ENCODE data around the gene SPINK8.

DNA sequence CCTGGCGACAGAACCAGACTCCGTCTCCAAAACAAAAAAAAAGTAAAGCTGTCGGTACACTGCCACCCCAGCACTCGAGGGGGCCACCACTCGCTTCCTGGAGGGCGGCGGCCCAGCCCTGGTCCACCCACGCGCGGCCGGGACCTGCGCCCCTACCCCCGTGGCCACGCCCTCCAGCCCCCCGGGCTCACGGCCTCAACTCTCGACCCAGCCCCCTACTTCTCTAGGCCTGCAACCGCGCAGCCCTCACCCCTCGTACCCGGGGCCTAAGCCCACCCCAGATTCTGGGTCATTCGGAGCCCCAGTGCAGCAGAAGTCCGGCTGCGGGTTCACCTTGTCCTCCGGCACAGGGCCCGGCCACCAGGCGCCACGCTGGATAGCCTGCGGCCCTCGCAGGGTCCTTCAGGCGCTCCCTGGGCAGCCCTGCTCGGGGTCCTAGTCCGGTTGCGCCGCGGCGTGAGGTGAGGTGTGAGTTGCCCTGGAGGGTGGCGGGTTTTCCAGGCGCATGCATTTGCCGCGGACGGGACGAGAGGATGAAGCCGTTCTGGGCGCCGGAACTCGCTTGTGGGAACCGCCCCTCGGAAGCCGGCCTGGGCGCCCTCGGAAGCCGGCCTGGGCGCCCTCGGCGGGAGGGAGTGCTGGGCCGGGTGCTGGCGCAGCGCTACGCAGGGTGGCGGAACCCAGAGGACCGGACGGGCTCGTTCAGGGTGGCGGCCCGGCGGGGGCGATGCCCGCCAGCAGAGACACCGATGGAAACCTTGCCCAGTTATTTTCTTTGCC lies 32.3 kb downstream of the SPINK8 start, which contains the start of gene NME6:
- TF ChIP-seq, protein P1, sequence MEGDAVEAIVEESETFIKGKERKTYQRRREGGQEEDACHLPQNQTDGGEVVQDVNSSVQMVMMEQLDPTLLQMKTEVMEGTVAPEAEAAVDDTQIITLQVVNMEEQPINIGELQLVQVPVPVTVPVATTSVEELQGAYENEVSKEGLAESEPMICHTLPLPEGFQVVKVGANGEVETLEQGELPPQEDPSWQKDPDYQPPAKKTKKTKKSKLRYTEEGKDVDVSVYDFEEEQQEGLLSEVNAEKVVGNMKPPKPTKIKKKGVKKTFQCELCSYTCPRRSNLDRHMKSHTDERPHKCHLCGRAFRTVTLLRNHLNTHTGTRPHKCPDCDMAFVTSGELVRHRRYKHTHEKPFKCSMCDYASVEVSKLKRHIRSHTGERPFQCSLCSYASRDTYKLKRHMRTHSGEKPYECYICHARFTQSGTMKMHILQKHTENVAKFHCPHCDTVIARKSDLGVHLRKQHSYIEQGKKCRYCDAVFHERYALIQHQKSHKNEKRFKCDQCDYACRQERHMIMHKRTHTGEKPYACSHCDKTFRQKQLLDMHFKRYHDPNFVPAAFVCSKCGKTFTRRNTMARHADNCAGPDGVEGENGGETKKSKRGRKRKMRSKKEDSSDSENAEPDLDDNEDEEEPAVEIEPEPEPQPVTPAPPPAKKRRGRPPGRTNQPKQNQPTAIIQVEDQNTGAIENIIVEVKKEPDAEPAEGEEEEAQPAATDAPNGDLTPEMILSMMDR (conservative IDR thresholded peaks at IDR 0.05; ENCODE audit: low read length) = no peak
- TF ChIP-seq EZH2phosphoT487 (IDR thresholded peaks at IDR 0.05; ENCODE audit: borderline replicate concordance) = no peak
